ENCODE data around the gene SCAF4. TPM values are rescaled to one million over a fixed set of nuclear protein-coding genes. Genes with fewer than 3 reads are reported as not detected.

SCAF4 gene
- total RNA-seq, 1 donor from 2014 or later: 31.9 TPM

DNA sequence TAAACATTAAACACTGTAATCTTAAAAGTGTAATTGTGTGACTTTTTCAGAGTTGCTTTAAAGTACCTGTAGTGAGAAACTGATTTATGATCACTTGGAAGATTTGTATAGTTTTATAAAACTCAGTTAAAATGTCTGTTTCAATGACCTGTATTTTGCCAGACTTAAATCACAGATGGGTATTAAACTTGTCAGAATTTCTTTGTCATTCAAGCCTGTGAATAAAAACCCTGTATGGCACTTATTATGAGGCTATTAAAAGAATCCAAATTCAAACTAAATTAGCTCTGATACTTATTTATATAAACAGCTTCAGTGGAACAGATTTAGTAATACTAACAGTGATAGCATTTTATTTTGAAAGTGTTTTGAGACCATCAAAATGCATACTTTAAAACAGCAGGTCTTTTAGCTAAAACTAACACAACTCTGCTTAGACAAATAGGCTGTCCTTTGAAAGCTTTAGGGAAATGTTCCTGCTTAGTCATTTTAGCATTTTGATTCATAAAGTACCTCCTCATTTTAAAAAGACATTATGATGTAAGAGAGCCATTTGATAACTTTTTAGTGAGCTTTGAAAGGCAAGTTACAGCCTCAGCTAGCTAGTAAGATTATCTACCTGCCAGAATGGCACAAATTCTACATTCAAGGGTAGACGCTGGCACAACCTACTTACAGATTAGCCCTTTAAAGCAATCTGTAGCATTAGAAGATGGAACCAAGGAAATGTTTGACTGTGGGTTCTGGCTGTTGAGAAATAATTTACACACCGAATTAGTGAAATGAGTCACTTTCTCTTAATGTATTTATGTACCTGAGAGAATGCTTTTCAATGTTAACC, 63.0 kb downstream of the SCAF4 start:
- H3K79me2 ChIP-seq (ENCODE audit: low read depth): peaks cover 14% of the 10 kb centered on the region
- no peak overlapping the region for H3K4me2 ChIP-seq
- no peaks in the 10 kb centered on the region for H3K27me3 ChIP-seq
- TF ChIP-seq, protein P1, sequence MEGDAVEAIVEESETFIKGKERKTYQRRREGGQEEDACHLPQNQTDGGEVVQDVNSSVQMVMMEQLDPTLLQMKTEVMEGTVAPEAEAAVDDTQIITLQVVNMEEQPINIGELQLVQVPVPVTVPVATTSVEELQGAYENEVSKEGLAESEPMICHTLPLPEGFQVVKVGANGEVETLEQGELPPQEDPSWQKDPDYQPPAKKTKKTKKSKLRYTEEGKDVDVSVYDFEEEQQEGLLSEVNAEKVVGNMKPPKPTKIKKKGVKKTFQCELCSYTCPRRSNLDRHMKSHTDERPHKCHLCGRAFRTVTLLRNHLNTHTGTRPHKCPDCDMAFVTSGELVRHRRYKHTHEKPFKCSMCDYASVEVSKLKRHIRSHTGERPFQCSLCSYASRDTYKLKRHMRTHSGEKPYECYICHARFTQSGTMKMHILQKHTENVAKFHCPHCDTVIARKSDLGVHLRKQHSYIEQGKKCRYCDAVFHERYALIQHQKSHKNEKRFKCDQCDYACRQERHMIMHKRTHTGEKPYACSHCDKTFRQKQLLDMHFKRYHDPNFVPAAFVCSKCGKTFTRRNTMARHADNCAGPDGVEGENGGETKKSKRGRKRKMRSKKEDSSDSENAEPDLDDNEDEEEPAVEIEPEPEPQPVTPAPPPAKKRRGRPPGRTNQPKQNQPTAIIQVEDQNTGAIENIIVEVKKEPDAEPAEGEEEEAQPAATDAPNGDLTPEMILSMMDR (IDR thresholded peaks at IDR 0.05): no peak
- TF ChIP-seq EZH2 (IDR thresholded peaks at IDR 0.05) (no peak), EZH2phosphoT487 (IDR thresholded peaks at IDR 0.05) (no peak)
- H3K9ac ChIP-seq: no peak overlapping the region
- no peaks in the 10 kb centered on the region for H3K27me3 Mint-ChIP-seq (ENCODE audit: insufficient read depth, low read depth)
- H3K27ac ChIP-seq: peak overlapping the region; percentile 70
- H3K4me3 Mint-ChIP-seq: no peak overlapping the region
- H3K36me3 ChIP-seq: peaks cover 5% of the 10 kb centered on the region
- H3K9me3 Mint-ChIP-seq: no peaks in the 10 kb centered on the region
- peaks cover 27% of the 10 kb centered on the region for H3K36me3 Mint-ChIP-seq
- H3K27ac Mint-ChIP-seq: no peak overlapping the region
- H3K4me1 Mint-ChIP-seq: peaks cover 14% of the 10 kb centered on the region
- peaks cover 25% of the 10 kb centered on the region for H4K20me1 ChIP-seq (ENCODE audit: low read depth)
- no peak for DNase-seq (ENCODE audit: low spot score)
- no peaks in the 10 kb centered on the region for H3K9me3 ChIP-seq (ENCODE audit: low read depth)
- H3K4me3 ChIP-seq: no peak overlapping the region
- peaks cover 67% of the 10 kb centered on the region for H3F3A ChIP-seq (ENCODE audit: low read depth)
- H2AFZ ChIP-seq (replicated peaks): no peak overlapping the region
- no peaks in the 10 kb centered on the region for H3K4me1 ChIP-seq

DNA sequence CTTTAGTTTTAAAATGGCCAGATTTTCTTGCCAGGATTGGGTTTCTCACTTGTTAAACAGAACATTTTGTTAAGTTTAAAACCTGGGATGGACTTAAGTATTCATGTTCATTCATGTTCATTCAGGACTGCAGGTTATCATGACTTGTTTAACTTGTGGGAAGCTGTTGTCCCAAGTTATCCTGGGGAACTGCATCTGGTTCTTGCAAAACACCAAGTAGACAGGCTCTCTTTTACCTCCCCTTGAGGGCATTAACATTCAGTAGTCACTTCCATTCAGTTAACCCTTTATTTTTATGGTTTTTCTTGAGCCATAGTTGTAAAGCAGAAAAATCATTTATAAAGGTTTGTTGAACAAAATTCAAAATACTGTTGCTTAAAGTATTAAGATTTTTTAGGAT, 64.3 kb downstream of the SCAF4 start:
- Mint-ChIP-seq H3K9me3 (no peaks in the 10 kb centered on the region), H3K36me3 (peaks cover 26% of the 10 kb centered on the region), H3K27me3 (ENCODE audit: insufficient read depth, low read depth) (no peaks in the 10 kb centered on the region), H3K4me3 (no peak overlapping the region), H3K27ac (no peak overlapping the region), H3K4me1 (peaks cover 14% of the 10 kb centered on the region)
- H3K9me3 ChIP-seq (ENCODE audit: low read depth): no peaks in the 10 kb centered on the region
- H3K27ac ChIP-seq: no peak overlapping the region
- no peak overlapping the region for H2AFZ ChIP-seq (replicated peaks)
- H4K20me1 ChIP-seq (ENCODE audit: low read depth): peaks cover 31% of the 10 kb centered on the region
- H3K4me2 ChIP-seq: no peak overlapping the region
- no peak overlapping the region for H3K9ac ChIP-seq
- H3K27me3 ChIP-seq: no peaks in the 10 kb centered on the region
- no peak for DNase-seq (ENCODE audit: low spot score)
- TF ChIP-seq, protein P1 (IDR thresholded peaks at IDR 0.05): no peak
- peaks cover 25% of the 10 kb centered on the region for H3K79me2 ChIP-seq (ENCODE audit: low read depth)
- H3K4me3 ChIP-seq: no peak overlapping the region
- peaks cover 59% of the 10 kb centered on the region for H3F3A ChIP-seq (ENCODE audit: low read depth)
- no peaks in the 10 kb centered on the region for H3K4me1 ChIP-seq
- peaks cover 5% of the 10 kb centered on the region for H3K36me3 ChIP-seq

DNA sequence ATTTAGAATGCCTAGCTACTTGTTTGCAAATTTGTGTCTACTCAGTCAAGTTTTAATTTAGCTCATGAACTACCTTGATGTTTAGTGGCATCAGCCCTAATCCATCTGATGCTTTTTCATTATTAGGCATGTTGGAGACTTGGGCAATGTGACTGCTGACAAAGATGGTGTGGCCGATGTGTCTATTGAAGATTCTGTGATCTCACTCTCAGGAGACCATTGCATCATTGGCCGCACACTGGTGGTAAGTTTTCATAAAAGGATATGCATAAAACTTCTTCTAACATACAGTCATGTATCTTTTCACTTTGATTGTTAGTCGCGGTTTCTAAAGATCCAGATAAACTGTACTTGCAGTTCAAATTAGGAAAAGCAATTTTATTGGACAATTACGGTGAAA, 64.8 kb downstream of the SCAF4 start:
- peaks cover 28% of the 10 kb centered on the region for H3K36me3 Mint-ChIP-seq

More for the DNA sequence above, 64.8 kb downstream of the SCAF4 start:
- no peak overlapping the region for H3K4me3 Mint-ChIP-seq
- no peaks in the 10 kb centered on the region for H3K27me3 ChIP-seq
- TF ChIP-seq, protein P1 (IDR thresholded peaks at IDR 0.05): no peak
- TF ChIP-seq EZH2phosphoT487 (IDR thresholded peaks at IDR 0.05) (no peak), EZH2 (IDR thresholded peaks at IDR 0.05) (no peak)
- H3K9me3 ChIP-seq (ENCODE audit: low read depth): no peaks in the 10 kb centered on the region
- H3K9ac ChIP-seq: no peak overlapping the region
- H2AFZ ChIP-seq (replicated peaks): no peak overlapping the region
- peaks cover 31% of the 10 kb centered on the region for H4K20me1 ChIP-seq (ENCODE audit: low read depth)
- no peaks in the 10 kb centered on the region for H3K4me1 ChIP-seq
- H3K79me2 ChIP-seq (ENCODE audit: low read depth): peaks cover 30% of the 10 kb centered on the region
- H3K27ac Mint-ChIP-seq: no peak overlapping the region
- peaks cover 16% of the 10 kb centered on the region for H3K4me1 Mint-ChIP-seq
- no peak overlapping the region for H3K4me3 ChIP-seq
- peaks cover 55% of the 10 kb centered on the region for H3F3A ChIP-seq (ENCODE audit: low read depth)
- DNase-seq (ENCODE audit: low spot score): no peak
- H3K4me2 ChIP-seq: no peak overlapping the region
- no peaks in the 10 kb centered on the region for H3K9me3 Mint-ChIP-seq
- H3K27me3 Mint-ChIP-seq (ENCODE audit: insufficient read depth, low read depth): no peaks in the 10 kb centered on the region
- peaks cover 9% of the 10 kb centered on the region for H3K36me3 ChIP-seq
- H3K27ac ChIP-seq: no peak overlapping the region
